Measurements from ENCODE around the gene AGPS.

DNA sequence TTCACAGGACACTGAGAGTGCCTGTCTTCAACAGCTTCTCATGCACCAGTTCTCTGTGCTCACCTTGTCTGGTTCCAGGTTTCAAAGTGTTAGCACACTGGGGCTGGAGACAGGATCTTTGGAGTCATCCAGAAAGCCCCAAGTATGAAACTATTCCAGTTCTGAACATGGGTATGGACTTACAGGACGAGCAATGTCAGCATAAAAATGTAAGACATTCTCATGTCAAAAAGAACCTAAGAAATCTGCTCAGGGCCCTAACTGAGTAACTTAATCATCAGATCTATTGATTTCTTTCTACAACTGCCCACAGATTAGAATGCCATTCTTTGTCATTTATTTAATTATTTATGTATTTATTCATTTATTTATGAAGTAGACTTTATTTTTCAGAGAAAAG lies 184.5 kb downstream of the AGPS start:
- no peak for TF ChIP-seq BHLHE40 (IDR thresholded peaks at IDR 0.05; ENCODE audit: low read length)
- TF ChIP-seq, protein P1, sequence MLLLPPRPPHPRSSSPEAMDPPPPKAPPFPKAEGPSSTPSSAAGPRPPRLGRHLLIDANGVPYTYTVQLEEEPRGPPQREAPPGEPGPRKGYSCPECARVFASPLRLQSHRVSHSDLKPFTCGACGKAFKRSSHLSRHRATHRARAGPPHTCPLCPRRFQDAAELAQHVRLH (CRISPR knock-in tag; IDR thresholded peaks at IDR 0.05; ENCODE audit: borderline replicate concordance, low read depth), result no peak
- TF ChIP-seq, protein P2, sequence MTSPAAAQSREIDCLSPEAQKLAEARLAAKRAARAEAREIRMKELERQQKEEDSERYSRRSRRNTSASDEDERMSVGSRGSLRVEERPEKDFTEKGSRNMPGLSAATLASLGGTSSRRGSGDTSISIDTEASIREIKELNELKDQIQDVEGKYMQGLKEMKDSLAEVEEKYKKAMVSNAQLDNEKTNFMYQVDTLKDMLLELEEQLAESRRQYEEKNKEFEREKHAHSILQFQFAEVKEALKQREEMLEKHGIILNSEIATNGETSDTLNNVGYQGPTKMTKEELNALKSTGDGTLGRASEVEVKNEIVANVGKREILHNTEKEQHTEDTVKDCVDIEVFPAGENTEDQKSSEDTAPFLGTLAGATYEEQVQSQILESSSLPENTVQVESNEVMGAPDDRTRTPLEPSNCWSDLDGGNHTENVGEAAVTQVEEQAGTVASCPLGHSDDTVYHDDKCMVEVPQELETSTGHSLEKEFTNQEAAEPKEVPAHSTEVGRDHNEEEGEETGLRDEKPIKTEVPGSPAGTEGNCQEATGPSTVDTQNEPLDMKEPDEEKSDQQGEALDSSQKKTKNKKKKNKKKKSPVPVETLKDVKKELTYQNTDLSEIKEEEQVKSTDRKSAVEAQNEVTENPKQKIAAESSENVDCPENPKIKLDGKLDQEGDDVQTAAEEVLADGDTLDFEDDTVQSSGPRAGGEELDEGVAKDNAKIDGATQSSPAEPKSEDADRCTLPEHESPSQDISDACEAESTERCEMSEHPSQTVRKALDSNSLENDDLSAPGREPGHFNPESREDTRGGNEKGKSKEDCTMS (CRISPR knock-in tag; conservative IDR thresholded peaks at IDR 0.05), result no peak
